ENCODE data around the gene CACNA1G.

CACNA1G gene

GRCh38 chr17:50658616-50659015 lies 98.1 kb downstream of the CACNA1G start:
- Histone ChIP-seq H3K4me1 (peaks cover 0 to 46% (median 29%) of the 10 kb centered on the region in 10 experiments; a peak in 17 of 20 replicates), H3K4me3 (no peak overlapping the region), H3K9ac (peak overlapping the region in 2 of 11 experiments; percentile 7 to 35; a peak in 1 of 22 replicates), H3K4me2 (no peak overlapping the region), H3K27me3 (no peaks in the 10 kb centered on the region), H3K36me3 (no peaks in the 10 kb centered on the region), H3K9me3 (replicated peaks in 1 of 11) (peaks cover 0 to 3% (median 0%) of the 10 kb centered on the region in 11 experiments; a peak in 11 of 22 replicates), H4K20me1 (no peaks in the 10 kb centered on the region; a peak in 1 of 22 replicates), H3K27ac (peak overlapping the region in 3 of 11 experiments; percentile 10 to 35 (median 27); a peak in 4 of 22 replicates)
- TF ChIP-seq Cebpa-rat (IDR thresholded peaks at IDR 0.05) = no peak

- Histone ChIP-seq H3K4me2 (0 out of 22 replicates have a peak overlapping the region, but pooled peaks of 1 of the 11 experiments have one; percentile 68), H3K9ac (no peak overlapping the region), H3K27me3 (no peaks in the 10 kb centered on the region), H3K4me1 (peaks cover 0 to 52% (median 29%) of the 10 kb centered on the region in 10 experiments; a peak in 17 of 20 replicates), H3K4me3 (no peak overlapping the region), H4K20me1 (no peaks in the 10 kb centered on the region; a peak in 1 of 22 replicates), H3K27ac (peak overlapping the region in 4 of 11 experiments; percentile 14 to 81 (median 28); a peak in 5 of 22 replicates), H3K36me3 (no peaks in the 10 kb centered on the region), H3K9me3 (replicated peaks in 1 of 11) (no peaks in the 10 kb centered on the region)
- TF ChIP-seq Cebpa-rat (IDR thresholded peaks at IDR 0.05) = no peak
Measured at GRCh38 chr17:50659179-50659578, 98.7 kb downstream of the CACNA1G start.

- no peak for TF ChIP-seq Cebpa-rat (IDR thresholded peaks at IDR 0.05)
- Histone ChIP-seq H3K27me3 (no peaks in the 10 kb centered on the region), H3K9me3 (replicated peaks in 1 of 11) (no peaks in the 10 kb centered on the region), H3K9ac (peak overlapping the region in 7 of 11 experiments; percentile 9 to 61 (median 28); a peak in 12 of 22 replicates), H3K4me2 (peak overlapping the region in 6 of 11 experiments; percentile 55 to 91 (median 82); a peak in 12 of 22 replicates), H3K27ac (peak overlapping the region in 10 of 11 experiments; percentile 11 to 81 (median 70); a peak in 16 of 22 replicates), H4K20me1 (no peaks in the 10 kb centered on the region; a peak in 1 of 22 replicates), H3K36me3 (no peaks in the 10 kb centered on the region), H3K4me1 (peaks cover 0 to 52% (median 29%) of the 10 kb centered on the region in 10 experiments; a peak in 17 of 20 replicates), H3K4me3 (no peak overlapping the region)
Measured at GRCh38 chr17:50660042-50660886, 99.7 kb downstream of the CACNA1G start.

- Histone ChIP-seq H3K36me3 (no peaks in the 10 kb centered on the region), H4K20me1 (no peaks in the 10 kb centered on the region; a peak in 1 of 22 replicates), H3K4me1 (peaks cover 0 to 52% (median 29%) of the 10 kb centered on the region in 10 experiments; a peak in 17 of 20 replicates), H3K9ac (peak overlapping the region in 9 of 11 experiments; percentile 9 to 61 (median 37); a peak in 11 of 22 replicates), H3K9me3 (replicated peaks in 1 of 11) (no peaks in the 10 kb centered on the region), H3K4me2 (peak overlapping the region in 9 of 11 experiments; percentile 54 to 91 (median 68); a peak in 16 of 22 replicates), H3K27me3 (no peaks in the 10 kb centered on the region), H3K4me3 (no peak overlapping the region), H3K27ac (peak overlapping the region in 10 of 11 experiments; percentile 11 to 81 (median 70); a peak in 19 of 22 replicates)
- no peak for TF ChIP-seq Cebpa-rat (IDR thresholded peaks at IDR 0.05)
Measured at GRCh38 chr17:50660887-50661345, 100.4 kb downstream of the CACNA1G start.

- Histone ChIP-seq H3K4me1 (peaks cover 0 to 52% (median 29%) of the 10 kb centered on the region in 10 experiments; a peak in 17 of 20 replicates), H3K9ac (peak overlapping the region in 9 of 11 experiments; percentile 5 to 61 (median 44); a peak in 12 of 22 replicates), H3K9me3 (replicated peaks in 1 of 11) (no peaks in the 10 kb centered on the region), H3K36me3 (no peaks in the 10 kb centered on the region), H3K4me3 (peak overlapping the region in 2 of 10 experiments; percentile 8 to 21; a peak in 2 of 20 replicates), H3K4me2 (peak overlapping the region; percentile 17 to 91 (median 64); a peak in 20 of 22 replicates), H4K20me1 (no peaks in the 10 kb centered on the region; a peak in 1 of 22 replicates), H3K27me3 (no peaks in the 10 kb centered on the region), H3K27ac (peak overlapping the region in 10 of 11 experiments; percentile 11 to 81 (median 70); a peak in 19 of 22 replicates)
- no peak for TF ChIP-seq Cebpa-rat (IDR thresholded peaks at IDR 0.05)
Measured at GRCh38 chr17:50661348-50661747, 100.8 kb downstream of the CACNA1G start.

- TF ChIP-seq Cebpa-rat (IDR thresholded peaks at IDR 0.05) = 0 out of 22 replicates have a peak, but pooled peaks of 1 of the 11 experiments have one; percentile 17
- H3K9me3 ChIP-seq (replicated peaks in 1 of 11) = no peaks in the 10 kb centered on the region
- H3K4me1 ChIP-seq = peaks cover 0 to 52% (median 29%) of the 10 kb centered on the region in 10 experiments; a peak in 17 of 20 replicates
- H3K4me3 ChIP-seq = peak overlapping the region in 2 of 10 experiments; percentile 8 to 21; a peak in 3 of 20 replicates
- no peaks in the 10 kb centered on the region for H3K36me3 ChIP-seq
- peak overlapping the region in 10 of 11 experiments; percentile 25 to 81 (median 70); a peak in 19 of 22 replicates for H3K27ac ChIP-seq
- H3K27me3 ChIP-seq = no peaks in the 10 kb centered on the region
- H4K20me1 ChIP-seq = no peaks in the 10 kb centered on the region; a peak in 1 of 22 replicates
- peak overlapping the region in 8 of 11 experiments; percentile 5 to 61 (median 48); a peak in 10 of 22 replicates for H3K9ac ChIP-seq
- H3K4me2 ChIP-seq = peak overlapping the region; percentile 17 to 91 (median 64); a peak in 21 of 22 replicates
Measured at GRCh38 chr17:50661795-50662391, 101.4 kb downstream of the CACNA1G start.

GRCh38 chr17:50662632-50663225 lies 102.2 kb downstream of the CACNA1G start:
- Histone ChIP-seq H4K20me1 (no peaks in the 10 kb centered on the region), H3K4me1 (peaks cover 0 to 56% (median 29%) of the 10 kb centered on the region in 10 experiments; a peak in 17 of 20 replicates), H3K27me3 (no peaks in the 10 kb centered on the region), H3K9me3 (replicated peaks in 1 of 11) (no peaks in the 10 kb centered on the region), H3K4me3 (no peak overlapping the region), H3K9ac (peak overlapping the region in 2 of 11 experiments; percentile 46 to 61; a peak in 2 of 22 replicates), H3K36me3 (no peaks in the 10 kb centered on the region), H3K4me2 (peak overlapping the region in 6 of 11 experiments; percentile 15 to 91 (median 82); a peak in 10 of 22 replicates), H3K27ac (peak overlapping the region in 8 of 11 experiments; percentile 56 to 81 (median 72); a peak in 13 of 22 replicates)
- no peak for TF ChIP-seq Cebpa-rat (IDR thresholded peaks at IDR 0.05)

Data from BLaER1 treated with 17β-estradiol and CSF1 and Interleukin-3, amounts not matched to agents 10 nM and 100 nM (cell line).